BJ (cell line): ENCODE measurements around the gene LUC7L. TPM values are rescaled to one million over a fixed set of nuclear protein-coding genes. Genes with fewer than 3 reads are reported as not detected.
"Not testable (repeated sequence)": the region's sequence is repeated elsewhere in the genome, so short reads cannot be mapped to it uniquely, and the experiment has no call there.

Experiments
- CTCF ChIA-PET: fragments of 350-600 bp; formaldehyde crosslinking; extraction: SDS; loops from one replicate; lab custom pipeline; 2021; ENCODE audit warnings: antibody characterized with exemption, inconsistent platforms; lab: Yijun Ruan, JAX
- POLR2A ChIA-PET: fragments of 300-600 bp; sonication (Branson Sonifier 250); formaldehyde crosslinking; extraction: SDS; loops from one replicate; lab custom pipeline; 2021; ENCODE audit warnings: antibody characterized with exemption; lab: Charles Lee
- DNase-seq: peaks from one replicate; pipeline ENCODE4 v3.0.0-alpha.2; 2011; ENCODE audit warnings: low read depth
- H3K27me3 ChIP-seq: 2 replicates; pipeline ENCODE4 v1.6.0; 2011; ENCODE audit warnings: low read length; ENCODE audit not compliant: control insufficient read depth, insufficient read depth
- H3K36me3 ChIP-seq: 2 replicates; pipeline ENCODE4 v1.5.1; 2011; ENCODE audit warnings: low read length; ENCODE audit not compliant: control insufficient read depth, insufficient read depth
- H3K4me3 ChIP-seq: 2 replicates; pipeline ENCODE4 v1.5.1; 2011; ENCODE audit warnings: low read depth, mild to moderate bottlenecking, control low read depth, low read length
- polyA plus RNA-seq: library from polyadenylated mRNA; depleted of rRNA; stranded (reverse); fragments of >200 nt; gene quantifications from 2 replicates; pipeline ENCODE4 v1.2.3, GENCODE V29; 2011
- TF ChIP-seq, protein P1 (sequence below): IDR thresholded peaks from 2 replicates; pipeline ENCODE4 v1.5.1; 2011; ENCODE audit warnings: low read depth, mild to moderate bottlenecking, control low read depth, inconsistent platforms, low read length, moderate library complexity; ENCODE audit not compliant: insufficient read depth

Gene LUC7L
- polyA plus RNA-seq, 1 experiment = 23.3 TPM

DNA sequence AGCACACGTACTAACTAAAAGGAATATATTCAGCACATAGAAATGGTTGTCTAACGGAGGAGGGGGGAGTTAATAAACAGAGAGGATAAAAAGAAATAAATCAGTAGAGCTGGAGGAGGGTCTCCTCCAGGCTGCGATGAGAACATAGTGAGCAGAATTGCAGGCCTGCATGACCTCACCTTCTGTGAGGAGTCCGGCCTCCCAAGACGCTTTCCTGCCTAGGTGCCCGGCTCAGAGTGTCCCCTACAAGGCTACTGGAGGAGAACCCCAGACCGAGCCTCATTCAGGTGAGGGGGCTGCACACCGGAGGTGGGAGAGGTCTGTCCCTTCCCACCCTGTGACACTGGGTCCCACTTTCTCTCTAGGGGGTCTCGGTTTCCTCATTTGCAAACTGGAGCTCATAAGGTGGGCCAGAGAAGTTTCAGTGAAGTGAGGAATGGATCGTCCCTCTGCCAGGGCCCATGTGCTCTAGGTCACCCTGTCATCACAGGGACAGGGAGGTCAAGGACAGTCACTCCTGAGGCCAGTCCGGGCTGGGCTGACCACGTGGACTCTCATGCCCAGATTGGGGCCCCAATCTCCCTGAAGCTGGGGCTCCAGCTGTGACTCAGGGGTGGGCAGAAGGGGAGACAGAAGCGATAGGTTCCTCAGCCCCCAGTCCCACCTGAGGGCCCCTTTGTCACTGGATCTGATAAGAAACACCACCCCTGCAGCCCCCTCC lies 66.8 kb downstream of the LUC7L start:
- no peak for DNase-seq
- TF ChIP-seq, protein P1, sequence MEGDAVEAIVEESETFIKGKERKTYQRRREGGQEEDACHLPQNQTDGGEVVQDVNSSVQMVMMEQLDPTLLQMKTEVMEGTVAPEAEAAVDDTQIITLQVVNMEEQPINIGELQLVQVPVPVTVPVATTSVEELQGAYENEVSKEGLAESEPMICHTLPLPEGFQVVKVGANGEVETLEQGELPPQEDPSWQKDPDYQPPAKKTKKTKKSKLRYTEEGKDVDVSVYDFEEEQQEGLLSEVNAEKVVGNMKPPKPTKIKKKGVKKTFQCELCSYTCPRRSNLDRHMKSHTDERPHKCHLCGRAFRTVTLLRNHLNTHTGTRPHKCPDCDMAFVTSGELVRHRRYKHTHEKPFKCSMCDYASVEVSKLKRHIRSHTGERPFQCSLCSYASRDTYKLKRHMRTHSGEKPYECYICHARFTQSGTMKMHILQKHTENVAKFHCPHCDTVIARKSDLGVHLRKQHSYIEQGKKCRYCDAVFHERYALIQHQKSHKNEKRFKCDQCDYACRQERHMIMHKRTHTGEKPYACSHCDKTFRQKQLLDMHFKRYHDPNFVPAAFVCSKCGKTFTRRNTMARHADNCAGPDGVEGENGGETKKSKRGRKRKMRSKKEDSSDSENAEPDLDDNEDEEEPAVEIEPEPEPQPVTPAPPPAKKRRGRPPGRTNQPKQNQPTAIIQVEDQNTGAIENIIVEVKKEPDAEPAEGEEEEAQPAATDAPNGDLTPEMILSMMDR = no peak
- ChIA-PET CTCF (no interaction called here), POLR2A (no interaction called here)
- H3K36me3 ChIP-seq = no peaks in the 10 kb centered on the region
- peaks cover 21% of the 10 kb centered on the region for H3K27me3 ChIP-seq
- H3K4me3 ChIP-seq = no peak overlapping the region

DNA sequence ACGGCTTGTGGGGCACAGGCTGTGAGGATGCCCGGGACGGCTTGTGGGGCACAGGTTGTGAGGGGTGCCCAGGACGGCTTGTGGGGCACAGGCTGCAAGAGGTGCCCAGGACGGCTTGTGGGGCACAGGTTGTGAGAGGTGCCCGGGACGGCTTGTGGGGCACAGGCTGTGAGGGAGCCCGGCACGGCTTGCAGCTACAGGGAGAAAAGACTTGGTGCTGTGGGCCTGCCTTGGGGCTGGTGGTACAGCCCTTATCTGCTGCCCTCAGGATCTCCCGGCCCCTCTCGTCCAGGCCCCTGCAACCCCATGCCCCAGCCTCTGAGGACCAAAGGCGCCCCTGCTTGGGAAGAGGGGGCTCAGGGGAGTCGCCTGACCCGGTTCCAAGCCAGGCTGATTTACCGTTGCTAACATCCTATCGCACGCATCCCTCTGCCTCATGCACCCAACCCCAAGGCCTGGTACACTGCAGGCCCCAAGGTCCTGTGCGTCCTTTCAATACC lies 68.5 kb downstream of the LUC7L start:
- CTCF ChIA-PET = no interaction called here
- POLR2A ChIA-PET = no interaction called here
- H3K36me3 ChIP-seq = no peaks in the 10 kb centered on the region
- no peak for DNase-seq
- TF ChIP-seq, protein P1 = no peak
- peaks cover 9% of the 10 kb centered on the region for H3K27me3 ChIP-seq
- H3K4me3 ChIP-seq = no peak overlapping the region

DNA sequence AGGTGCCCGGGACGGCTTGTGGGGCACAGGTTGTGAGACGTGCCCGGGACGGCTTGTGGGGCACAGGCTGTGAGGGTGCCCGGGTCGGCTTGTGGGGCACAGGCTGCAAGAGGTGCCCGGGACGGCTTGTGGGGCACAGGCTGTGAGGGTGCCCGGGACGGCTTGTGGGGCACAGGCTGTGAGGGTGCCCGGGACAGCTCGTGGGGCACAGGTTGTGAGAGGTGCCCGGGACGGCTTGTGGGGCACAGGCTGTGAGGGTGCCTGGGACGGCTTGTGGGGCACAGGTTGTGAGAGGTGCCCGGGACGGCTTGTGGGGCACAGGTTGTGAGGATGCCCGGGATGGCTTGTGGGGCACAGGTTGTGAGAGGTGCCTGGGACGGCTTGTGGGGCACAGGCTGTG lies 69.0 kb downstream of the LUC7L start:
- H3K4me3 ChIP-seq, CTCF ChIA-PET, H3K36me3 ChIP-seq, POLR2A ChIA-PET, DNase-seq, H3K27me3 ChIP-seq: not testable (repeated sequence)

DNA sequence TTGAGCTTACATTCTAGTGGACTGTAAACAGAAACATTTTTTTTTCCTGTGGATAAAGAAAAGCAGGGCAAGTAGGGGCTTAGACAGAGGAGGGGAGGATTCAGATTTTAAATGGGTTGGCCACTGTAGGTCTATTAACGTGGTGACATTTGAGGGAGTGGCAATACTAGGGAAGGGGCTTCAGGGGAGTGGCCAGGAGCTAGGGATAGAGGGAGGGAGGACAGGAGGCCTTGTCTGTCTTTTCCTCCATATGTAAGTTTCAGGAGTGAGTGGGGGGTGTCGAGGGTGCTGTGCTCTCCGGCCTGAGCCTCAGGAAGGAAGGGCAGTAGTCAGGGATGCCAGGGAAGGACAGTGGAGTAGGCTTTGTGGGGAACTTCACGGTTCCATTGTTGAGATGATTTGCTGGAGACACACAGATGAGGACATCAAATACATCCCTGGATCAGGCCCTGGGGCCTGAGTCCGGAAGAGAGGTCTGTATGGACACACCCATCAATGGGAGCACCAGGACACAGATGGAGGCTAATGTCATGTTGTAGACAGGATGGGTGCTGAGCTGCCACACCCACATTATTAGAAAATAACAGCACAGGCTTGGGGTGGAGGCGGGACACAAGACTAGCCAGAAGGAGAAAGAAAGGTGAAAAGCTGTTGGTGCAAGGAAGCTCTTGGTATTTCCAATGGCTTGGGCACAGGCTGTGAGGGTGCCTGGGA lies 70.0 kb downstream of the LUC7L start:
- ChIA-PET CTCF (no interaction called here), POLR2A (no interaction called here)
- Histone ChIP-seq H3K27me3 (peaks cover 2% of the 10 kb centered on the region), H3K4me3 (no peak overlapping the region), H3K36me3 (no peaks in the 10 kb centered on the region)
- DNase-seq = no peak
- TF ChIP-seq, protein P1 = no peak

DNA sequence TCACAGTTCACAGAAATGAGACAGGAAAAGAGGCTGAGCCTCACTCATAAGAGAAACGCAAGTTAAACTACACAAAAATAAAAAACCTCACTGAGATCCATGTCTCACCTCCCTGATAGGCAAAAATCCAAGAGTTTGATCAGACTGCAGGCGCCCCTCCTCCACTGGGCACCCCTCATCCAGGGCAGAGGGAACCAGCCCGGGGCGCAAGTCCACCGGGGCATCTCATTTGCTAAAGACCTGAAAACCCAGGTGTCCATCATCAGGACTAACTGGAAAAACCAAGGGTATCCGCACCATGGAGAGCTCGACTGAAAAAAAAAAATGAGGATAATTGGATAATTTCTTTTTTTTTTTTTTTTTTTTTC lies 74.2 kb downstream of the LUC7L start:
- no peak for DNase-seq
- no peak overlapping the region for H3K4me3 ChIP-seq
- H3K27me3 ChIP-seq = peaks cover 2% of the 10 kb centered on the region
- POLR2A ChIA-PET = no interaction called here
- TF ChIP-seq, protein P1 = no peak
- CTCF ChIA-PET = interaction anchor here (1.6 kb wide), 1 partner anchor 48 kb away, joined by 4 read pairs; no protein-coding TSS in a partner anchor
- no peaks in the 10 kb centered on the region for H3K36me3 ChIP-seq
